EL (cell line): ENCODE results near the gene LCE1A.

Experiments
- DNase-seq: peaks from one replicate; pipeline ENCODE4 v3.0.0-alpha.2; 2016

Gene LCE1A, protein sequence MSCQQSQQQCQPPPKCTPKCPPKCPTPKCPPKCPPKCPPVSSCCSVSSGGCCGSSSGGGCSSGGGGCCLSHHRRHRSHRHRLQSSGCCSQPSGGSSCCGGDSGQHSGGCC

DNA sequence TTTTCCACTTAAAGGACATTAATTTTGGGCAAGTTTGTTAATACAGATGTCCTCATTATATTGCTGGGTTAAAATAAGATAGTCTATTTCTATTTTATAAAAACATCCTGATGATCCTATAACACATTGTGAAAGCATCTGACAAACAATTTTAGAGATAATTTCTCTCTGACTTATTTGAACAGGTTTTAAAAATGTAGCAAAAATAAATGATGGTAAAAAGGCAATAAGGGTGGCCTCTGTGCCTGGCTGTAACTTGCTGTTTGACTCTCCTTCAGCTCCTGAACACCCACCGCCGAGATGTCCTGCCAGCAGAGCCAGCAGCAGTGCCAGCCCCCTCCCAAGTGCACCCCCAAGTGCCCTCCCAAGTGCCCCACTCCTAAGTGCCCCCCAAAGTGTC lies at the start of gene LCE1A:
LCE1A (plus strand) TSS at position 301 of the 400 bp plus-strand sequence; CDS start at position 301, 0 bp downstream.
- no peak for DNase-seq

DNA sequence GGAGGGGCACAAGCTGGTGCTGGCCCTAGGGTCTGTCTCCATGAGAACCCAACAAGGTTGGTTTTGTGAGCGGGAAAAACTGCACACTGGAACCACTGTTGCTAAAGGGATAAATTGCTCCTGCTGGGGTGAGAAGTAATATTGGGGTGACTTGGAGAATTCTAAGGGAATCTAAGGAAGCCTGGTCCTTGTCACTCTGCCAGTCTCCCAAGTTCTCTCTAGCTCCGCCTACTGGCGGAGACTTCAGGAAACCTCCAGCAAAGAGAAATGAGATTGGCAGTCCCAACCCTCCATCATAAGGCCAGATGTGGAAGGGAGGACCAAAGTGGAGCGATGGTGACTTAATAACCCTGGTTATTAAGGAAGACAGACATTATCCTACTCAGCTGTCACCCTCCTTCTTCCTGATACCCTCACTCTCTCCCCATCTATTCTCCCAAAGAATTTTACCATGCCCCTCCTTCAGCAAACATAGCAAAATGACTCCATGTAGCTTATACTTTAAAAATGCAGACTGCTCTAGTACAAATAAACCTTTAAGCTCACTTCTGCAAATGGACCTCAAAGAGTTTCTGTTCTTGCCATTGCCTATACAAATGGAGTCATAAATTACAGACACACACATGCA lies 49.6 kb upstream of the LCE1A start:
- DNase-seq, result peak; percentile 46

DNA sequence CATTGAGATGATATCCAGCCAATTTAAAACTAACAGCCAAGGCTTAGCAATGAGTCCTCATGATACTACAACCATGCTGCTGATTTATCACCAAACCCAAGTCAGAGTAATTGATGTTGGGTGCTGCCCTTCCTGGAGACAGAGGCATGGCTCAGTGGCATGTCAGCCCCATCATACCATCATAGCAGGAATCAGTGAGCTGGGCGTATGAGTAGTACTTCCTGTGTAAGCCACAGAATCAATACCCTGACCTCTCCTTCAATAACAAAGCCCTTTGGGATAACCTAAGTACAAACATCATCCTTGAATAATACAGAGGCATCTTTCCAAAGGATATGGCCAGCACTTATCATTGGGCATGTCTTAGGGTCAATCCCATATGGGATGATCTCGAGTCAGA lies 44.2 kb upstream of the LCE1A start:
- DNase-seq, result no peak

DNA sequence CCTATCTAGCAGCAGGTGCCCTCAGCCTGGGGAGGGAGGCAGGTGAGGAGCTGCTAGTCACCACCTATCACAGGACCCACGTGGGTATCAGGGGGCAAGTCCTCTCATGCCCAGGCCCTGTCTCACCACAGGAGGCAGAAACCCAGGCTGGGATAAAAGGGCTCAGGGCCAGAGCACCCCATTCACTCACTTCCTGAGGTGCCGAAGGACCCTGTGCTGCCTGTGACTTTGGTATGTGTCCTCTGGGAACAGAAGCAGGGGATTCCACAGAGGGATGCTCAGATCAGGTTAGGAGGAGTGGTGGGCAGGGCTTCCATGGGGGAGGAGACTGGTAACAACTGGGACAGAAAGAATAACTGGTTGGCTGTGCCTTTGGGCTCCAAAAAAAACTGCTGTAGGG lies 41.2 kb upstream of the LCE1A start, which contains the start of gene LCE1E:
LCE1E (plus strand) TSS at position 181 of the 400 bp plus-strand sequence. CDS start 1,043 bp downstream, outside the sequence.
- no peak for DNase-seq

DNA sequence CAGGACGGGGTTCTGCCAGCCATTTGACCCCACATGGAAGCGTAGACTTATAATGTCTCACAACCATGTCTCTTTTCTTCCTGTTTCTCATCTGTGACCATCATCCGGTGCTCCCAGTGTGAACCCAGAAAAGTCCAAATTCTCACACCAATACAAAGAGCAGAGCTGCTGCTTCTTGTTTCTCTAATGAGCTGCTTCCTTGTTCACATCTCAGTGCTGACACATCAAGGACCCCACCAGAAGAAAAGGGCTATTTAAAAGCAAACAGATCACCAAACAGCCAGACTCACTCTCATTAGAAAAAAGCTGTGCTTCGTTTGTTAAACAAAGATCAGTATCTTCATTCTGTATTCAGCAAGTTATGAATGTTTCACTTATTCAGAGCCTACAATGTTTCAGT lies 31.6 kb upstream of the LCE1A start:
- DNase-seq, result no peak

DNA sequence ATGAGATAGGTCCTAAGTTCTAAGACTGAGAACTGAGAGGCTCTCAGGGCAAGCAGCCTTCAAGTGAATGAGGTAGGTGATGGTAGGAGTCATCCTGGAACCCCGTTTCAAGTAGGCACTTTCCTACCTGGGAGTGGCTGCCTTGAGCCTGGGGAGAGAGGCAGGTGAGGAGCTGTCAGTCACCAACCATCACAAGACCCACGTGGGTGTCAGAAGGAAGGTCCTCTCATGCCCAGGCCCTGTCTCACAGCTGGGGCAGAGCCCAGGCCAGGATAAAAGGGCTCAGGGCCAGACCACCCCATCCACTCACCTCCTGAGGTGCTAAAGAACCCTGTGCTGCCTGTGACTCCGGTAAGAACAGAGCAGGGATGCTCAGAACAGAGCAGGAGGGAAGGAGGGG lies 30.9 kb upstream of the LCE1A start, which contains the start of gene LCE1D:
LCE1D (plus strand) TSS at position 301 of the 400 bp plus-strand sequence. CDS start 1,074 bp downstream, outside the sequence.
- no peak for DNase-seq

DNA sequence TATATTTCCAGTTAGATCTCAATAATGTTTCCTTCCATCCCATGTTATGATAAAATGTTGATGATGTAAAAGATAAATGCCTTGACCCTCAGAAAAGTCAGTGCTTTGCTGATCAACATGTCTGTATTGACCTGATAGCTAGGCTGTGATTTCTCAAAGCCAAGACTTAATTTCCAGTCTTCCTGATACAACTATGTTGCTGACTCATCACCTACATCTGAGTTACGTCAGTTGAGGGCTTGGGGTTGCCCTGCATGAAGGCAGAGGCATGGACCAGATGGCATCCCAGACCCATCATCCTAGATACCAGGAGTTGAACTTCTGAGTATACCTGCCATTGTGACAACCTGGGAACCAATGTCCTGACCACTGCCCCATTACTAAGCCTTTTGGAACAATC lies 25.9 kb upstream of the LCE1A start:
- no peak for DNase-seq

DNA sequence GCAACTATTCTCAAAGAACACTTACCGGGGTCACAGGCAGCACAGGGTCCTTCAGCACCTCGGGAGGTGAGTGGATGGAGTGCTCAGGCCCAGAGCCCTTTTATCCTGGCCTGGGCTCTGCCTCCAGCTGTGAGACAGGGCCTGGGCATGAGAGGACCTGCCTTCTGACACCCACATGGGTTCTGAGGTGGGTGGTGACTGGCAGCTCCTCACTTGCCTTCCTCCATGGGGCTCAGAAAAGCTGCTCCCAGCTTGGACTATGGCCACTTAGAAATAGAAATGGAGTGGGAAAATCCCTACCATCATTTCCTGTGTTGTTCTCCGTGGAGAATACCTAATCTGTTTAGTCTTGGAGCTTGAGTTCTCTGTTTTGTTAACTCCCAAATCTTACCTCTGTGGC lies 20.7 kb upstream of the LCE1A start, which contains the start of gene LCE1C:
LCE1C (minus strand) TSS at position 76 of the 400 bp plus-strand sequence. CDS start 1,173 bp downstream, outside the sequence.
- DNase-seq, result no peak

DNA sequence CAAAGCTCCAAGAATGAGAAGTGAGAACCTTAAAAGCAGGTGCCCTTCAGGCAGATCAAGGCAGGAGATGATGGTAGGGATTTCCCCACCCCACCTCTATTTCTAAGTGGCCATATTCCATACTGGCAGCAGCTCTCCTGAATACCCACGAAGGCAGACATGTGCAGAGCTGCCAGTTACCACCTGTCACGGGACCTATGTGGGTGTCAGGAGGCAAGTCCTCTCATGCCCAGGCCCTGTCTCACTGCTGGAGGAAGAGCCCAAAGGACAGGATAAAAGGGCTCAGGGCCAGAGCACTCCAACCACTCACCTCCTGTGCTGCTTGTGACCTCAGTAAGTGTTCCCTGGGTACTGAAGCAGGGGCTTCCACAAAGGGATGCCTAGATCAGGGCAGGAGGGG lies 16.2 kb upstream of the LCE1A start:
- no peak for DNase-seq

DNA sequence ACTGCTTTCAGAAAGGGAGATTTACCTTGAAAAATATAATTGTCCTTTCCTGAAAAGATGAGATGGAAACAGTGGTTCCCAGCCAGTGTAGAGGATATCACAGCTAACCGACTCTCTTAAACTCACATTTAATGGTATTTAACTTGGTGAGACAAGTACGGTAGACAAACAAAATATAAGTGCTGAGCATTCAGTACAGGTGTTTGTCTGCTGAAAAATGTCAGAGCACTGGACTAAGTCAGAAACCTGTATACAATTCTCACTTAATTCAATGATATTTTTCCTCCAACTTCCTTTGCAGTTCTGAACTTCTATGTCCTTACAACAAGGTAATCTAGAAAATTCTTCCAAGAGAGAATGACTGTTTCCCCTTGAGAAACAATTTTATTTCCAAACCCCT lies 15.6 kb upstream of the LCE1A start, which contains the start of gene LCE1B:
LCE1B (plus strand) TSS at position 301 of the 400 bp plus-strand sequence. CDS start 476 bp downstream, outside the sequence.
- no peak for DNase-seq

DNA sequence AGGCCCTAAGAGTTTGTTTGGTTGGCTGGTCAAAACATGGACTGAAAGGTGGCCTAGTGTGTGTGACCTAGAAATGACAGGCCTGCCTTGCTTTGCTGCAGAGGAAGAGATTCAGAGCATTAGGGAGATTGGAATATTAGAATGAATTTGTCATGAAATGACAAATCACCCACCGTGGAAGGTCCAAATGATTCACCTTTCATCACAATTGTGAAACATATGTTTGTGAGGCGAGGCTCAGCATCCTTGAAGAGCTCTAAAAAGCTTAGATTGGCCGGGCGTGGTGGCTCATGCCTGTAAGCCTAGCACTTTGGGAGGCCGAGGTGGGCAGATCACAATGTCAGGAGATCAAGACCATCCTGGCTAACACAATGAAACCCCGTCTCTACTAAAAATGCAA lies 10.0 kb upstream of the LCE1A start:
- no peak for DNase-seq

DNA sequence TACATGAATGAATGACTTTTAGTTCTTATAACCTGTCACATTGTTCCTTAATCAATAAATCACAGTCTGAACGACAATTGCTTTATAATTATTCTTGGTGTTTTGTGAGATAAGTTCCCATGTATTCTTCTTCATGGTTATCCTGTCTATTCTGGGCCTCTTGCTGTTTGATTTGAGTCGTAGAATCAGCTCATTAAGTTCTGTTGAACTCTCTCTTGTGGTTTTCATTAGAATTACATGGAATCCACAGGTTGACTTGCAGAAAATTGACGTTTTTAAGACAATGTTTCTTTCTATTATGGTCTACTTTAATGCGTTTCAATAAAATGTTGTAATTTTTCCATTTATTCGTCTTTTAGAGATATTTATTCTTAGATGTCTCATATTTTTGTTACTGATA lies 4.0 kb upstream of the LCE1A start:
- no peak for DNase-seq

DNA sequence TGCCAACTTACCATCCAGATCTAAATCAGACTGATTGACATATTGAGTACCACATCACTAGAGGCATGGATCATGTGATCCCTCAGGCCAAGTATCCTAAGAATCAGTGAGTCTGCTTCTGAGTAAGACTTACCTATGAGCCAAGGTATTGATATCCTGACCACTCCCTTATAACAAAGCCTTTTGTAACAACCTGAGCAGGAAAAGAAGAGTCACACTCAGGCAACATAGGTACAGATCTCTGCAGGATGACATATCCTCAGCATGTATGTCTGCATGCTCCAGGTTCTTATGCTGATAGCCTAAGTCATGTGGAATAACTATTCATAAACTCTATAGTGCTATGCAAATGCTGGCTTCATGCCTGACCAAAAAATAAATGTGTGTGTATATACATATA lies 2.3 kb upstream of the LCE1A start:
- DNase-seq, result no peak

DNA sequence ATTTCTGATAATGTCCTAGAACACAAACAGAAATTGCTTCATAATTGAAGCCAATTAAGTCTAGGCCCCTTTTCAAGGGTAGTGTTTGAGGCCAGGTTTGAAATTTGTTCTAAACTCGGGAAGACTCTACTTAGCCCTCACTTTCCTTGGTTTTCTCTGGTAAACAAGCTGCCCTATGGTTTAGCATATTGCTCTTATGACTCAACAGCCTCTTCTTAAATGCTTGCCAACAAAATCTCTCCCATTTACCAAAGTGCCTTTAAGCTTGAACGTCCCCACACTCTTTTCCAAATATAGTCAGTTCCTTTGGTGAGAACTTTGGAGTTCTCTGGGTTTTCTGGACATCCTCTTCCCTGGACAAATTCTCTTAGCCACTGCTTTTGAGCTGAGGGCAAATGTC lies 9.6 kb downstream of the LCE1A start:
- DNase-seq, result no peak

DNA sequence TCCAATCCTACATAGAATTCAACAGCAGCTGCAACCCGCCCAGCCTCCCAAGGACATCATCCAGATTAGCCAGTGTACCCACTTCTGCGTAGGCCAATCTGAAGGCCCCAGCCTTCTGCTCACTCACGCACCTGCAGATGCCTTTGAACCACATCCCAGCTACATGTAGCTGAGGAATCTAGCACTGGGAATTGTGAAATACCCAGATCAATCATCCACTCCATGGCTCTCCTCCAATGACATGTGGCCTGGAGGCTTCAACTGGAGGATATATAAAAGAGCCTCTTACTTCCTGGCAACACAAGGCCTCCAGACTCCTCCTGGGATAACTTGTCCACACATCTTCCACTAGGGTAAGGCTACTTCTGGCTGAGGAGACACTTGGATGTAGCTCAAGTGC lies 15.3 kb downstream of the LCE1A start, which contains the start of gene LCE6A:
LCE6A (plus strand) TSS at position 301 of the 400 bp plus-strand sequence. CDS start 665 bp downstream, outside the sequence.
- DNase-seq, result no peak

DNA sequence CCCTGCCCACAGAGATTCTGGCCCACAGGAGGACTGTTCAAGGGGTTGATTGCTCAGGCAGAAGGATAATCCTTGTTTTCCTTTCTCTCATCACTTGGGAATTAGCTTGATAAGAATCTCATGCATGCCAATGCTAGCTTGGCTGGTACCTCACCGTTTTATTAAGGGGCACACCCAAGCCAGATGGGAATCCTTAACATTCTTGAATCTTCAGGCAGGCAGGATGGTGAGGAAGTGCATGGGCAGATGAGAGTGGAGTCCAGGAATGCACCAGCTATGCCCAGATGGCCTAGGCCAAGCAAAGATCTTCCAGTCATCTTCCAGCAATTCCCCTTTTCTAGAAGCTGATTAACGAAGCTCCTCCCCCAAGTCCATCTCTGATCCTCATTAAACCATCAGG lies 28.4 kb downstream of the LCE1A start:
- DNase-seq, result peak; percentile 58

DNA sequence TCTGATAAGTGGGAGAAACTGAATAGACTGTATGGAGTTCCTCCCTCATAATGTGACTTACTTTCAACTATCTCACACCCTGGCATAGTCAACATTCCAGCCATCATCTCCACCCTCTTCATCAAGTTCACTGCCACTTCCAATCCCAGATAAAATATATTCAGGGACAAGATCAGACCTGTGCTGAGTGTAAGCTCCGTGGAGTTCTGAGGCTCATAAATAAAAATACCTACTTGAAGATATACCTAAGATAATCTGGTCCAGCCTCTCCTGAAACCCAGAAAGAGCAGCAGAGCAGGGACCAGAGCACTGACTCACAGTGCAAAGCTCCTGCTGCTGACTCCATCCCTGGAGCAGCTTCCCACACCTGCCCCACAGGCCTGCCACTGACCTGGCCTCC lies 30.8 kb downstream of the LCE1A start:
- no peak for DNase-seq

DNA sequence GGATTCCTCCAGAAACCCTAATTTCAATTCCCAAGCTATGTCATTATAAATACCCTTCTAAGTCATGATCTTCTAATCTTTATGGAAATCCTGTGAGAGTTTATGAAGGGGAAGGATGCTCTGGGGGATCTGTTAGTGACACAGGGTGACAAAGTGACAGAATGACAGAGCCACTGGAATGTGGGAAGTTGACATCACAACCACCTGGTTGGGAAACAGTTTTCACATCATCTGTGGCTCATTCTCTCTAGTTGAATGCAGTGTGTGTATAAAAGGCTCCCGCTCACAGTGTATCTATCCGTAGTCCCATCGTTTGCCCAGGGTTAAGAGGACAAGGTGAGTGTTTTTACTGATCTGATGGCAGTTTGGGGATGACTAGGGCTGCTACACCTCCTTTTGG lies 32.4 kb downstream of the LCE1A start, which contains the start of gene LCE7A:
LCE7A (plus strand) TSS at position 301 of the 400 bp plus-strand sequence. CDS start 702 bp downstream, outside the sequence.
- DNase-seq, result no peak

DNA sequence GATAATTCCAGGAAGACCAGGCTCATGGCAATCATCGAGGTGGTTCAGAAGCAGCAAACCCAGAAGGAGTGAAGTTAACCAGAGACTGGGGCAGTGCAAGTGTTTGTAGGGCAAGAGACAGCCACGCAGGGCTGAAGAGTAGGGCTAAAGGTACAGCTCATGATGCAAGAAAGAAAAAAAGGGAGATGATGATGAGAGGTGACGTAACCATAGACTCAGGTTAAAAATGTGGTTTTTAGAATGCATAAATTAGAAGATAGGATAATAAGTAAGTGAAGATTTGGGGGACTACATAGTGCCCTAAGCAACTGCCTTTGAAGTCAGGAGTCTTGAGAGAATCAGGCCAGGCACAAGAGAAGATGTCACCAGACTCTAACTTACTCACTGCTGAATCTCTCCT lies 32.9 kb downstream of the LCE1A start:
- DNase-seq, result no peak

DNA sequence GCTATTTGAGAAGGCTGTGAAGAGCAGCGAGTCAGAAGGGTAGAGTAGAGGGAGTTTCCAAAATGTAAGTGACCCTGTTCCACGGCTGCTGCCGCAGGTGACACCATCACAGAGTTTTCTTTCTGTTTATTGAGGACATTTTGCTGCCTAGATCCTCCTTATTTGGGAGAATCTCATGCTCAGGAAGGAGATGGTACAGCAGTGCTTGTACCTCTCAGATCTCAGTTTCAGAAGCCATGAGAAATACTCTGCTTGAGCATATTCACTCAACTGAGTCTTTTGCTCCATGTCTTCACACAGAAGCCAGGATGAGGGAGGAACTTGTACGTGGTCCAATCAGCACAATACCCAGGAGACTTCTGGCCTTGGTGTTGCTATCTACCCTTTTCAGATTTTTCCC lies 34.1 kb downstream of the LCE1A start:
- no peak for DNase-seq

DNA sequence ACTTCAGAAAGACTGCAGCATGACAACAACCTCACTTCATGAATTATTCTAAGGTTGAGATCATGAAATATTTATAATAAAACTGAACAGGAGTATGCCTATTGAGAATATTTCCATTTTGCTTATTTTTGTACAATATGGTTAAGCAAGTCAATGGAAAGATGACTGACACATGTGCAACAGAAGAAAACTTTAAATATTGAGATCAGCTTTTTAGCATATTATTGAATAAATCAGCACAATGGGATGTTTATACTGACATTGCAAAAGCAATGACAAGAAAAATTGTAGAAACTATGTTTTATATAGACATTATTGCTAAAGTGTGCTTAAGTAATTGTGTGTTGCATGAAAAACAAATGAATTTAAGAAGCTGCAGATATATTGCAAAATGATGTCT lies 37.2 kb downstream of the LCE1A start:
- no peak for DNase-seq

DNA sequence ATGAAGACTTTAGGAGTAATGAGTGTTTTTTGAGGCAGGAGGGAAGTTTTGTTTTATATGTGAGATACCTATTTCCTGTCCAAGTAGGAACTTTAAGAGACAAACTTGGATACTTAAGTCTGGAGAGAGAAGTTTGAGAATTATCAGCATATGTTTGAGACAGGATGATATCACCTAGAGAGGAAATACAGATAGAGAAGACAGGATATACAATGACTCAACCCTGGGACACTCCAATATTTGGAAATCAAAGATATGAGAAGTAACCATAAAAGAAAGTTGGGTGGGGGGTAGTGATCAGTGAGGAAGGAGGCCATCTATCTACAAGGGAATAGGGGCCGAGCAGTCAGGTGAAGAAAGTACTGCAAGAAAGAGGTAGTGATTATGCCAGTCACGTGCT lies 39.0 kb downstream of the LCE1A start:
- DNase-seq, result no peak

DNA sequence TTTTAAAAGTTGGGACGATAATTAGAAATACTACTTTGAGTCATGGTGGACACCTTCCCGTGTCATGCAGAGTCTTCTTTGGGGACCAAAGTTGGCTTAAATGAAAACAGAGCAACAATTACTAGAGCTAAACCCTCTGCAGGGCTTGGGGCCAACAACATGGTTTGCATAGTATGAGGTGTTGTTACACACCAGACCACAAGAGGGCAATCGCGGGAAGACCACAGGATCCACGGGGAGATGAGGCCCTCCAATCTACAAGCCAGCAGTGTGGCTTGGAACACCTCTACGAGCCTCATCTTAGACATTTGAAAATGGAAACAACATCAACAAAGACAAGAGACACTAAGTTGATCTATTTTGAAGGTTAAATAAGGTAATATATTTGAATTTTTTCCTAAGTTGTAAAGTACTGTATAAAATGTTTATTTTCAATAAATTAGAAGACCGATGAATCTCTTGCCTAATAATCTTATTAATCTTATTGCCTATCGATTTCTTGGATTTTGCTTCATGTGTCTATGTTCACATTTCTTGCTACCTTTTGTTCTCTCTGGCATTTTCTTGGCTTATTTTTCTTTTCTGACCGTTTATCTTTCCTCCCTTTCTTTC lies 42.6 kb downstream of the LCE1A start:
- DNase-seq, result peak; percentile 73
